Stomach smooth muscle (tissue), 2 donors: ENCODE results near the gene TBCA.
A peak's percentile ranks its signal among the peaks of the same experiment; 100 is the strongest.
"Not testable (repeated sequence)": the region's sequence is repeated elsewhere in the genome, so short reads cannot be mapped to it uniquely, and the experiment has no call there.

Source experiments
- H3K27ac ChIP-seq: one replicate; pipeline ENCODE4 v1.7.0; 2013; ENCODE audit warnings: mild to moderate bottlenecking, low read length, inconsistent platforms
- H3K27me3 ChIP-seq, 2 donors: one replicate each; pipeline ENCODE4 v1.7.0; 2013; ENCODE audit warnings: low read length in 2 of 2; ENCODE audit not compliant: insufficient read depth in 2 of 2, control insufficient read depth in 1 of 2
- H3K36me3 ChIP-seq, 2 donors: one replicate each; pipeline ENCODE4 v1.7.0; 2013; ENCODE audit warnings: low read length in 2 of 2; ENCODE audit not compliant: control insufficient read depth in 2 of 2, insufficient read depth in 2 of 2
- H3K4me1 ChIP-seq: one replicate; pipeline ENCODE4 v1.7.0; 2013; ENCODE audit warnings: low read length; ENCODE audit not compliant: control insufficient read depth, insufficient read depth
- H3K4me3 ChIP-seq, 2 donors: one replicate each; pipeline ENCODE4 v1.7.0; 2013; ENCODE audit warnings: low read length in 2 of 2
- H3K9ac ChIP-seq, 2 donors: one replicate each; pipeline ENCODE4 v1.7.0; 2013; ENCODE audit warnings: low read length in 2 of 2, mild to moderate bottlenecking in 1 of 2
- H3K9me3 ChIP-seq, 2 donors: one replicate each; pipeline ENCODE4 v1.7.0; 2013; ENCODE audit warnings: low read length in 2 of 2; ENCODE audit not compliant: control insufficient read depth in 2 of 2
- donor health status: healthy.
- donor health status: Pancreatic carcinoma.

Gene TBCA

GRCh38 chr5:77773734-77774280 is 2.3 kb downstream of the TBCA start:
- H3K36me3 ChIP-seq = peaks cover 0 to 4% of the 10 kb centered on the region in 2 donors
- no peaks in the 10 kb centered on the region for H3K9me3 ChIP-seq
- H3K4me1 ChIP-seq = peaks cover 8% of the 10 kb centered on the region
- no peaks in the 10 kb centered on the region for H3K27me3 ChIP-seq
- peak overlapping the region in 1 of 2 donors; percentile 88 for H3K4me3 ChIP-seq
- H3K9ac ChIP-seq = no peak overlapping the region
- no peak overlapping the region for H3K27ac ChIP-seq

- no peaks in the 10 kb centered on the region for H3K9me3 ChIP-seq
- H3K4me3 ChIP-seq = no peak overlapping the region
- no peak overlapping the region for H3K9ac ChIP-seq
- no peak overlapping the region for H3K27ac ChIP-seq
- peaks cover 0 to 4% of the 10 kb centered on the region in 2 donors for H3K36me3 ChIP-seq
- H3K4me1 ChIP-seq = peaks cover 8% of the 10 kb centered on the region
- H3K27me3 ChIP-seq = no peaks in the 10 kb centered on the region
These were observed 3.4 kb downstream of the TBCA start for GRCh38 chr5:77772729-77773128.

- Histone ChIP-seq H3K4me3 (no peak overlapping the region), H3K27me3 (no peaks in the 10 kb centered on the region), H3K9me3 (no peaks in the 10 kb centered on the region), H3K36me3 (peaks cover 0 to 4% of the 10 kb centered on the region in 2 donors), H3K9ac (no peak overlapping the region), H3K27ac (no peak overlapping the region), H3K4me1 (peaks cover 8% of the 10 kb centered on the region)
These were observed 4.7 kb downstream of the TBCA start for GRCh38 chr5:77771452-77771851.

- H3K27me3 ChIP-seq = no peaks in the 10 kb centered on the region
- peaks cover 0 to 4% of the 10 kb centered on the region in 2 donors for H3K36me3 ChIP-seq
- H3K27ac ChIP-seq = no peak overlapping the region
- no peaks in the 10 kb centered on the region for H3K9me3 ChIP-seq
- H3K4me3 ChIP-seq = no peak overlapping the region
- H3K9ac ChIP-seq = no peak overlapping the region
- H3K4me1 ChIP-seq = peaks cover 8% of the 10 kb centered on the region
These were observed 5.7 kb downstream of the TBCA start for GRCh38 chr5:77770293-77771005.

DNA sequence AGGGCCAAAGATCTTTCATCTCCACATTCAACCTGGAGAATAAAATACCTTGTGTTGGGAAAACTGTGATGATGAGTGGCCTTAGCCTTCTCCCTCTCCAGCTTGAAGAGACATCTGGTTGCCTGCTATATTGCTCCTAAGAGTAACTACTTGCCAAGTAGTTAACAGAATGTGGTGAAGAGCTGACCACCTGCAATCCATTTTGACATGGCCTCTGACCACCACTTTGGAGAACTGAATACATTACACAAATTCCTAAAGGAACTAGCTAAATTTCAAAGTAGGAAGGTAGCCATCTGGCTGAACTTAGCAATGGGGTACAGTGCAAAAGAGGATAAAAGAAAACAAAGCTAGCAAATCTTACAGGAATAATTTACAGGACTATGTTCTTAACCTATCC is 7.2 kb downstream of the TBCA start:
- Histone ChIP-seq H3K36me3 (peaks cover 0 to 4% of the 10 kb centered on the region in 2 donors), H3K9me3 (no peaks in the 10 kb centered on the region)

DNA sequence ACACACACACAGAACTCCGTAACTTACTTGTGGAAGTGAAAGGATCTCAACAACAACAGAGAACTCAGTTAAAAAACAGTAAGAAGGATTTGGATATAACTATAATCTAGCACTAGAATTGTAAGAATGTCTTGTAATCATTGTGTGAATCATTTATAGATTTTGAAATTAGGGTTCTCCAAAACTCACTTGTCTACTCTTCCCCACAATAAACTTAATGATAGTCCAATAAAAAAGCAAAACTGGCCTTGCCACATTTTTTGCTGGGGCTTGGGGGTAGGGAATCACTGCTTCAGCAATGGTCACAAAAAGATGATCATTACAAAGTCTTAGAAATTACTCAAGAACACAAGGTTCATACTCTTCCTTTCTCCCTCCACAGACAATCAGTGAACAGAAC is 8.8 kb downstream of the TBCA start:
- no peaks in the 10 kb centered on the region for H3K9me3 ChIP-seq
- no peak overlapping the region for H3K4me3 ChIP-seq
- no peaks in the 10 kb centered on the region for H3K4me1 ChIP-seq
- H3K27me3 ChIP-seq = no peaks in the 10 kb centered on the region
- H3K27ac ChIP-seq = no peak overlapping the region
- H3K9ac ChIP-seq = no peak overlapping the region
- H3K36me3 ChIP-seq = peaks cover 0 to 4% of the 10 kb centered on the region in 2 donors

More for the DNA sequence above, 7.2 kb downstream of the TBCA start:
- Histone ChIP-seq H3K27ac (no peak overlapping the region), H3K9ac (no peak overlapping the region), H3K4me3 (no peak overlapping the region), H3K4me1 (peaks cover 4% of the 10 kb centered on the region), H3K27me3 (no peaks in the 10 kb centered on the region)

- Histone ChIP-seq H3K4me3 (no peak overlapping the region), H3K4me1 (no peaks in the 10 kb centered on the region), H3K27ac (no peak overlapping the region), H3K36me3 (no peaks in the 10 kb centered on the region), H3K9ac (no peak overlapping the region), H3K9me3 (no peaks in the 10 kb centered on the region), H3K27me3 (no peaks in the 10 kb centered on the region)
These were observed 14.5 kb downstream of the TBCA start for GRCh38 chr5:77761606-77762005.

DNA sequence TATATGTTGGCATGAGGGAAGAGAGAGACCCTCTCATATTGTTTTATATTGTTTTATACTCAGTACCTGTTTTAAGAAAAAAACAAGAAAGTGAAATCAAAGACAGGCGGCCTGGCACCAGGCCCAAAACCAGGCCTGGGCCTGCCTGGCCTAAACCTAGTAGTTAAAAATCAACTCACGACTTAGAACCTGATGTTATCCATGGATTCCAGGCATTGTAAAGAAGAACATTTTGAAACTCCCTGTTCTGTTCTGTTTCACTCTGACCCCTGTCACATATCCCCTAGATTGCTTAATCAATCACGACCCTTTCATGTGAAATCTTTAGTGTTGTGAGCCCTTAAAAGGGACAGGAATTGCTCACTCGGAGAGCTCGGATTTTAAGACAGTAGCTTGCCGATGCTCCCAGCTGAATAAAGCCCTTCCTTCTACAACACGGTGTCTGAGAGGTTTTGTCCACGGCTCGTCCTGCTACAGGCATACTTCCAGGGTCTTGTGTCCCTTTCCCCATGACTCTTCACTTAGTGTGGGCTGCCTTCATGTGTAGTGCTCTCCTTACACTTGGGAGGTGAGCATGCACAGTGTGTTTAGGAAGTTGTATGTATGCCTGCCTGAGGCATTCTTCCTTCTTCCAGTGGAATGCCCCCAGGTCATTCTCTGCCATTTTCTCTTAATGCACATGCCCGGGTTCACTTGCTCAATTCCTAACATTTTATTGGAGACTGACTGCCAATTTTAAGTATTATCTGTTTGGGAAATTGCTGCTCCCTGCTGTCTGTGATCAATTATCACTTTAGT is 17.8 kb downstream of the TBCA start:
- no peak overlapping the region for H3K4me3 ChIP-seq
- H3K9me3 ChIP-seq = no peaks in the 10 kb centered on the region
- no peaks in the 10 kb centered on the region for H3K4me1 ChIP-seq
- no peak overlapping the region for H3K27ac ChIP-seq
- no peaks in the 10 kb centered on the region for H3K36me3 ChIP-seq
- no peaks in the 10 kb centered on the region for H3K27me3 ChIP-seq
- H3K9ac ChIP-seq = no peak overlapping the region

GRCh38 chr5:77751328-77752023 is 24.7 kb downstream of the TBCA start:
- Histone ChIP-seq H3K9ac (no peak overlapping the region), H3K4me1 (no peaks in the 10 kb centered on the region), H3K9me3 (no peaks in the 10 kb centered on the region), H3K36me3 (no peaks in the 10 kb centered on the region), H3K4me3 (no peak overlapping the region), H3K27ac (no peak overlapping the region), H3K27me3 (no peaks in the 10 kb centered on the region)

DNA sequence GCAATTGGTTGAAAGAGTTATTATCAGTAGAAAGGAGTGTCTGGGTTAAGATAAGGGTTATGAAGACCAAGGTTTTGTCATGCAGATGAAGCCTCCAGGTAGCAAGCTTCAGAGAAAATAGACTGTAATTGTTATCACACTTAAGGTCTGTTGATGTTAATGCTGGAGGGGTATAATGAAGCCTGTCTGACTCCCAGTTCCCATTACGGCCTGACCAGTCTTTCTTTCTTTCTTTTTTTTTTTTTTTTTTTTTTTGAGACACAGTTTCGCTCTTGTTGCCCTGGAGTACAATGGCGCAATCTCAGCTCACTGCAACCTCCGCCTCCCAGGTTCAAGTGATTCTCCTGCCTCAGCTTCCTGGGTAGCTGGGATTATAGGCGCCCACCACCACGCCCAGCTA is 25.2 kb downstream of the TBCA start:
- H3K36me3 ChIP-seq, H3K9ac ChIP-seq, H3K4me1 ChIP-seq, H3K27me3 ChIP-seq, H3K27ac ChIP-seq, H3K4me3 ChIP-seq, H3K9me3 ChIP-seq: not testable (repeated sequence)
